Aorta (tissue), 5 donors: ENCODE measurements around the gene ASH1L. TPM values are rescaled to one million over a fixed set of nuclear protein-coding genes. Genes with fewer than 3 reads are reported as not detected.

Experiments used
- ATAC-seq: fragments of 200-7000 bp; cut with Tn5 transposase; one replicate; pipeline ENCODE4 v1.9.1; 2022; ENCODE audit warnings: moderate library complexity; ENCODE audit not compliant: low FRiP score
- DNase-seq, 2 donors: peaks; one replicate each; pipeline ENCODE4 v3.0.0-alpha.2; 2020
- H3K27ac ChIP-seq, 2 donors: one replicate each; pipeline ENCODE4 v1.5.1; 2013; ENCODE audit warnings: low read length in 2 of 2, mild to moderate bottlenecking in 2 of 2, moderate library complexity in 2 of 2, control low read depth in 1 of 2, inconsistent platforms in 1 of 2, low read depth in 1 of 2
- H3K27me3 ChIP-seq, 2 donors: one replicate each; pipeline ENCODE4 v1.6.1; 2013; ENCODE audit warnings: control low read depth in 1 of 2, low read length in 1 of 2, mild to moderate bottlenecking in 1 of 2, moderate library complexity in 1 of 2; ENCODE audit not compliant: insufficient read depth in 2 of 2, control insufficient read depth in 1 of 2
- H3K36me3 ChIP-seq, 2 donors: one replicate each; pipeline ENCODE4 v1.6.1; 2013; ENCODE audit warnings: control low read depth in 1 of 2, low read length in 1 of 2, mild to moderate bottlenecking in 1 of 2; ENCODE audit not compliant: insufficient read depth in 2 of 2, control insufficient read depth in 1 of 2
- H3K4me1 ChIP-seq, 2 donors: one replicate each; pipeline ENCODE4 v1.6.1; 2013; ENCODE audit warnings: low read length in 2 of 2, control low read depth in 1 of 2, mild to moderate bottlenecking in 1 of 2, moderate library complexity in 1 of 2; ENCODE audit not compliant: insufficient read depth in 2 of 2, control insufficient read depth in 1 of 2
- H3K4me3 ChIP-seq, 2 donors: one replicate each; pipeline ENCODE4 v1.5.1; 2013; ENCODE audit warnings: low read length in 2 of 2, control low read depth in 1 of 2, mild to moderate bottlenecking in 1 of 2
- H3K9me3 ChIP-seq: one replicate; pipeline ENCODE4 v1.6.1; 2013; ENCODE audit warnings: mild to moderate bottlenecking, low read length; ENCODE audit not compliant: control insufficient read depth
- WGBS, 2 donors: extraction: QIAGEN DNeasy Blood & Tissue Kit; methylation state at CpG; one replicate each; pipeline ENCODE4 v1.1.7; 2013; 5-methylcytosine and 5-hydroxymethylcytosine counted together
- intact Hi-C, 2 donors: fragments of 100-400 bp; cut with DNase I; formaldehyde crosslinking; loops; one replicate each; pipeline versions ENCODE4 v1.14.2 to v1.15.0; 2022
- polyA plus RNA-seq, 2 donors: library from polyadenylated mRNA; stranded (reverse); fragments of 200-250 nt; gene quantifications; one replicate each; pipeline ENCODE4 v1.2.3, GENCODE V29; 2013
- total RNA-seq, 2 donors: library from RNA; stranded (reverse); fragmentation: NEBNext Ultra II Directional; extraction: Animal tissue kit (Norgen Biotek cat#: 25700); gene quantifications; one replicate each; pipeline ENCODE4 v1.2.1, GENCODE V29; 2021
- donor health status: healthy with polysubstance abuse.
- donor health status: Bipolar disorder and iron deficiency.
- donor health status: DM: no; HTN: no; CAD: no.
- donor health status: DM: no; HTN: no; CAD: no.
- donor health status: DM: yes; HTN: yes; CAD: no.

Gene ASH1L
- total and polyA plus RNA-seq, 4 donors = 13.1 to 93.5 (median 43.9) TPM

DNA sequence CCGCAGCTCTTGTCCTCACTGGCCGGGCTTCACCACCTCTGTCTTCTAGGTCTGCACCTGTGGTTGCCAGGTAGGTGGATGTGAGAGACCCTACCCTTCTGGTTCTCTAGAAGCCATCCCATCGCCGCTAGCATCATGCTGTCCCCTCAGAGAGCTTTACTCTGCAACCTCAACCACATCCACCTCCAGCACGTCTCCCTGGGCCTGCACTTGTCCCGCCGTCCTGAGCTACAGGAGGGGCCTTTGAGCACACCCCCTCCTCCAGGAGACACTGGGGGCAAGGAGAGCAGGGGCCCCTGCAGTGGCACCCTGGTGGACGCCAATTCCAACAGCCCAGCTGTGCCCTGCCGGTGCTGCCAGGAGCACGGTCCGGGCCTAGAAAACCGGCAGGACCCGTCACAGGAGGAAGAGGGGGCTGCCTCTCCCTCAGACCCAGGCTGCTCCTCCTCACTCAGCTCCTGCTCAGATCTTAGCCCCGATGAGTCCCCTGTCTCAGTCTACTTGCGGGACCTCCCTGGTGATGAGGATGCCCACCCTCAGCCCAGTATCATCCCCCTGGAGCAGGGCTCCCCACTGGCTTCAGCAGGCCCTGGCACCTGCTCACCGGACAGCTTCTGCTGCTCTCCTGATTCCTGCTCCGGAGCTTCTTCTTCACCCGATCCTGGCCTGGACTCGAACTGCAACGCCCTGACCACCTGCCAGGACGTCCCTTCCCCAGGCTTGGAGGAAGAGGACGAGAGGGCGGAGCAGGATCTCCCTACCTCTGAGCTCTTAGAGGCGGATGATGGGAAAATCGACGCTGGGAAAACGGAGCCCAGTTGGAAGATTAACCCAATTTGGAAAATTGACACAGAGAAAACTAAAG lies 240.7 kb downstream of the ASH1L start:
- ATAC-seq (no peak), DNase-seq (peak; percentile 50 to 71)
- Histone ChIP-seq H3K4me3 (peak overlapping the region; percentile 23 to 50), H3K9me3 (no peaks in the 10 kb centered on the region), H3K27me3 (no peaks in the 10 kb centered on the region), H3K36me3 (no peaks in the 10 kb centered on the region), H3K27ac (peak overlapping the region; percentile 6 to 60), H3K4me1 (no peaks in the 10 kb centered on the region)
- 13 to 20% methylated on average over 27 of the region's 27 CpGs for WGBS, 2 donors
- intact Hi-C loops = loop anchor here (2.0 to 5.0 kb wide), 6 partner anchors 13 to 130 kb away; partner anchors contain the start of genes FDPS (in 1 of the 2), MTX1 (in 1 of the 2), SCAMP3 (in 1 of the 2) and THBS3 (in 1 of the 2)

- DNase-seq = peak; percentile 91 to 95
- Histone ChIP-seq H3K9me3 (no peaks in the 10 kb centered on the region), H3K27me3 (no peaks in the 10 kb centered on the region), H3K4me3 (peak within 1 kb of the TSS; percentile 27 to 50), H3K36me3 (no peaks in the 10 kb centered on the region), H3K27ac (peak within 1 kb of the TSS; percentile 10 to 60), H3K4me1 (no peaks in the 10 kb centered on the region)
- peak; percentile 71 for ATAC-seq
- 3 to 5% methylated on average over 41 to 51 of the region's 51 CpGs for WGBS, 2 donors
- intact Hi-C loops = loop anchor here (5.0 kb wide), 4 partner anchors 59 to 129 kb away; partner anchors contain the start of genes MTX1 (in 1 of the 2), SCAMP3 (in 1 of the 2) and THBS3 (in 1 of the 2)
Measured at GRCh38 chr1:155320661-155321617, 241.7 kb downstream of the ASH1L start, which contains the start of gene RUSC1. RUSC1 (plus strand) TSS chr1:155320894; CDS start chr1:155321774, 880 bp downstream.

DNA sequence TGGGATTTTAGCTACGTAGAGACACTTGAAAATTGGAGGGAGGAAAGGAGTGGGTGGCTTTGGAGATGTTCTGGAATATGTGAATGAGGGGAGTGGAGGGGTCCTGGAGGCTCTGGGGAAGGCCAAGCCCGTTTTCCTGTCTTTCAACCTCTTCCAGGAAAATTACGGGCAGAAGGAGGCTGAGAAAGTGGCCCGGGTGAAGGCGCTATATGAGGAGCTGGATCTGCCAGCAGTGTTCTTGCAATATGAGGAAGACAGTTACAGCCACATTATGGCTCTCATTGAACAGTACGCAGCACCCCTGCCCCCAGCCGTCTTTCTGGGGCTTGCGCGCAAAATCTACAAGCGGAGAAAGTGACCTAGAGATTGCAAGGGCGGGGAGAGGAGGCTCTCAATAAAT lies 242.4 kb downstream of the ASH1L start:
- intact Hi-C loops = loop anchor here (5.0 kb wide), 4 partner anchors 58 to 128 kb away; partner anchors contain the start of genes MTX1 (in 1 of the 2), SCAMP3 (in 1 of the 2) and THBS3 (in 1 of the 2)
- Histone ChIP-seq H3K27me3 (no peaks in the 10 kb centered on the region), H3K4me3 (peak overlapping the region; percentile 27 to 50), H3K36me3 (no peaks in the 10 kb centered on the region), H3K4me1 (no peaks in the 10 kb centered on the region), H3K27ac (peak overlapping the region in 1 of 2 donors; percentile 49), H3K9me3 (no peaks in the 10 kb centered on the region)
- 15 to 30% methylated on average over 11 of the region's 11 CpGs for WGBS, 2 donors
- ATAC-seq (no peak), DNase-seq (peak in 1 of 2 donors; percentile 59)

- peak; percentile 32 to 35 for DNase-seq
Measured at GRCh38 chr1:155319536-155319935, 243.1 kb downstream of the ASH1L start.

DNA sequence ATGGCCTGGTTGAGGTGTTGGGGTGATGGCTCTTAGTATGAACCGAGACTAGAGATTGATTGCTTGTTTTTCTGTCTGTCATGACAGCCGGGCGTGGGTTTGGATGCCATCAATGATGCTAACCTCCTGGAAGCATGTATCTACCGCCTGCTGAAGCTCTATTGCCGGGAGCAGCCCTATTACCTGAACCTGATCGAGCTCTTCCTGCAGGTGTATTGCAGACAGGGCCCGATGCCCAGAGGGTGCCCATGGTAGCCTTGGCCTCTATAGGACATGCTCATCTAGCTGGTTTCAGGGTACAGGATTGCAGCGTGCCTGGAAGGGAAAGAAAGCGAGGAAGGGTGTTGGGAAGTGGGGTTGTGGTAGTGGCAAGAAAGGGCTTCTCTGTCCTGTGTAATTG lies 244.5 kb downstream of the ASH1L start:
- ATAC-seq = no peak
- H3K27ac ChIP-seq = no peak overlapping the region
- H3K9me3 ChIP-seq = no peaks in the 10 kb centered on the region
- H3K27me3 ChIP-seq = no peaks in the 10 kb centered on the region
- no peak overlapping the region for H3K4me3 ChIP-seq
- no peaks in the 10 kb centered on the region for H3K4me1 ChIP-seq
- peaks cover 0 to 1% of the 10 kb centered on the region in 2 donors for H3K36me3 ChIP-seq
- WGBS, 2 donors = 91 to 92% methylated on average over 9 of the region's 9 CpGs
- DNase-seq = peak; percentile 15 to 26
- intact Hi-C loops = no loop called here

More at GRCh38 chr1:155319536-155319935, 243.1 kb downstream of the ASH1L start:
- Histone ChIP-seq H3K4me1 (no peaks in the 10 kb centered on the region), H3K4me3 (no peak overlapping the region), H3K9me3 (no peaks in the 10 kb centered on the region), H3K27me3 (no peaks in the 10 kb centered on the region), H3K36me3 (no peaks in the 10 kb centered on the region), H3K27ac (no peak overlapping the region)
- intact Hi-C loops = no loop called here
- WGBS, 2 donors = 80 to 81% methylated on average over 5 of the region's 5 CpGs
- ATAC-seq = no peak

DNA sequence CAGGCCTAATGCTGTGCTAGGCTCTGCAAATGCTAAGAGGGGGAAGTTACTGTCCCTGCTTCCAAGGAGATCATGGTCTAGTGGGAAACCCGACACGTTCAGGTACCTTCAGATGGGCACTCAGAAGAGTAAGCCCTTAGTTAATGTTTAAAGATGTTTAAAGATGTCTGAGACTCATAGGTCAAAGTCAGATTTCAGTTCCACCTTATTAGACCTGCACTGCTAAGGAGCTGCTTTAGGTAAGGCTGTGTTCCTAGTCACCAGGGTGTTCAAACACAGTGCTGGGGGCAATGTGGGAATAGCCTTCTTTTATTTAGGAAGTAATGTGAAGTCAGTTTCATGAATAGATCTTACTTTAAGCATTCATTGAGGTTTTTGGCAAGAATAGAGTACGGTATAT lies 245.7 kb downstream of the ASH1L start:
- no peaks in the 10 kb centered on the region for H3K9me3 ChIP-seq
- 90 to 100% methylated on average over 3 of the region's 3 CpGs for WGBS, 2 donors
- intact Hi-C loops = no loop called here
- ATAC-seq = no peak
- H3K4me1 ChIP-seq = no peaks in the 10 kb centered on the region
- H3K27ac ChIP-seq = no peak overlapping the region
- no peaks in the 10 kb centered on the region for H3K27me3 ChIP-seq
- DNase-seq = no peak
- H3K36me3 ChIP-seq = peaks cover 0 to 1% of the 10 kb centered on the region in 2 donors
- H3K4me3 ChIP-seq = no peak overlapping the region

DNA sequence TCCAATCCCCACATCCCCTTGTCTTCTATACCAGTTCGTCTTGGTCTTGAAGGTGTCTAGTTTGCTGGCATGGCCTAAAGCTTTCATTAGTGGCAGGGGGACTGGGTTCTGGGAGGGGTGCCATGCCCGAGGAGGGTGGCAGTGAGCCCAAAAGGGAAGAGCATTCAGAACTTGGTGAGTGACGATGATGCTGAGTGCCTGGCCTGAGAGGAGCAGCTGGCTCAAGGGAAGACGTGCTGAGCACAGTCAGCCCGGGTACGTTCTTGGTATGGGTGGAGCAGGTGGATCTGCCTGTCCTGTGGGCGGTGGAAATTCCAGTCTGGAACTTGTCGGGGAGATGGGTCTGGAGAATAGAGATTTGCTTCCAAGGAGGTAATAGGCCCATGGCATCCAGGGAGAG lies 249.3 kb downstream of the ASH1L start:
- Histone ChIP-seq H3K4me3 (no peak overlapping the region), H3K27me3 (no peaks in the 10 kb centered on the region), H3K4me1 (peaks cover 0 to 1% of the 10 kb centered on the region in 2 donors), H3K36me3 (peaks cover 0 to 1% of the 10 kb centered on the region in 2 donors), H3K9me3 (no peaks in the 10 kb centered on the region), H3K27ac (no peak overlapping the region)
- no peak for DNase-seq
- no peak for ATAC-seq
- intact Hi-C loops = no loop called here
- 67 to 79% methylated on average over 8 of the region's 8 CpGs for WGBS, 2 donors

- H3K4me1 ChIP-seq = peaks cover 0 to 1% of the 10 kb centered on the region in 2 donors
- H3K36me3 ChIP-seq = peaks cover 0 to 1% of the 10 kb centered on the region in 2 donors
- H3K9me3 ChIP-seq = no peaks in the 10 kb centered on the region
- intact Hi-C loops = loop anchor here in 1 of 2 donors (2.0 to 5.0 kb wide), 3 partner anchors 13 to 117 kb away; partner anchors contain the start of gene CLK2
- H3K27me3 ChIP-seq = no peaks in the 10 kb centered on the region
- 7 to 8% methylated on average over 11 of the region's 11 CpGs for WGBS, 2 donors
- H3K4me3 ChIP-seq = peak overlapping the region; percentile 50 to 53
- DNase-seq (peak in 1 of 2 donors; percentile 84), ATAC-seq (no peak)
- no peak overlapping the region for H3K27ac ChIP-seq
Measured at GRCh38 chr1:155309423-155310021, 253.1 kb downstream of the ASH1L start.
